T-helper 17 cell (primary cell): ENCODE data around the gene PPP1CC. TPM values are rescaled to one million over a fixed set of nuclear protein-coding genes. Genes with fewer than 3 reads are reported as not detected.

Experiments
- ATAC-seq: fragments of 150-1000 bp; cut with Tn5 transposase; 2 replicates; pipeline ENCODE4 v1.10.0; 2021; ENCODE audit warnings: mild to moderate bottlenecking, moderate library complexity
- DNase-seq, 3 donors: peaks; one replicate each; pipeline versions ENCODE4 v3.0.0 to v3.0.0-alpha.2; 2020 to 2021
- H3K9me3 ChIP-seq: one replicate; pipeline ENCODE4 v1.7.0; 2013; ENCODE audit warnings: low read length, mild to moderate bottlenecking; ENCODE audit not compliant: control insufficient read depth, poor library complexity, severe bottlenecking
- H3K27ac Mint-ChIP-seq: one replicate; pipeline ENCODE4 v1.8.0; 2022; ENCODE audit warnings: mild to moderate bottlenecking, moderate library complexity, mixed read lengths
- H3K27me3 Mint-ChIP-seq: one replicate; pipeline ENCODE4 v1.8.0; 2022; ENCODE audit warnings: mixed read lengths
- H3K36me3 Mint-ChIP-seq: one replicate; pipeline ENCODE4 v1.8.0; 2022; ENCODE audit warnings: low read depth, mixed read lengths
- H3K4me1 Mint-ChIP-seq: one replicate; pipeline ENCODE4 v1.8.0; 2022; ENCODE audit warnings: mild to moderate bottlenecking, mixed read lengths
- H3K4me3 Mint-ChIP-seq: one replicate; pipeline ENCODE4 v1.8.0; 2022; ENCODE audit warnings: mild to moderate bottlenecking, moderate library complexity, mixed read lengths
- total RNA-seq, 4 donors: library from RNA in 2 of 4; stranded (reverse) in 2 of 4; gene quantifications; one replicate each; pipeline ENCODE4 v1.2.3 and lab custom pipeline; 2022 to 2026

Gene PPP1CC
- 100 to 1,000 TPM; 140 to 149 TPM for total RNA-seq
- 179 to 190 reads per million in 2 donors for total RNA-seq (lab: John Stamatoyannopoulos, UW)

DNA sequence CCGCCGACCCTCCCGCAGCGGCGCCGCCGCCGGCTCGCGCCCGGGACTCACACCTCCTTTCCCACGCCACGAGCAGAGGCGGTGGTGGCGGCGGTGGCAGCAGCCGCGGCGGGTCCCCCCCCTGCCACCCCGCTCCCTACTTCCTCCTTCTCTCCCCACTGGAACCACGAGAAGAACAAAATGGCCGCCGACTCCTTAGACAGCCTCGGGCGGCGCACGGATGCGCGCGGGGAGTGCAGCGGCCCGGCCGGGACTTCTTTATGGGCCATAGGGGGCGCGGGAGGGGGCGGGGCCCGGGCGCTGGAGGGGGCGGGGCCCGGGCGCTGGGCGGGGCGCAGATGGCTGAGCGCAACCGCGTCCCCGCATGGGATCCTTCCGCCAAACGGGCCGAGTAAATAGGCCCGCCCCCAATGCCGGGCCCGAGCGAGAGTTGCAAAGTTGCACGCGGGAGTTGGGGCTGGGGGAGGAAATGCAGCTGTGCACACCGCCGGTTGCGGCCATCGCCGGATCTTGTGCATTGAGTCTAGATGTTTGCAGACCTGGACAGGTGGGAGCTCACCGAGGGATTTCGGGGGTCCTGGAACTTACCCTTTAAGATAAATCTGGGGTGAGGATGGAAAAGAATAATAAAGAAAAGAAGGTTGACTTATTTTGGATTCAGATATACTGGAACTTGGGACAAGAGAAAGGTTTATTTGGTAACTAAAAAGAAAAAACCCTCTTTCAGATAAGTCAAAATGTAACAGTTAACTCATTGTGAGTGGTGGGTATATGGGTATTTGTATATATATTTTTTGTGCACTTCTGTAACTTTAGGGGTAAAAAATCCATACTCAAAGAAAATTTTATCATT is at the start of gene PPP1CC:
Gene PPP1CC (minus strand): TSS at position 174 of the 853 bp plus-strand sequence. CDS start 184 bp downstream, outside the sequence.
- H3K4me1 Mint-ChIP-seq = peaks cover 37% of the 10 kb centered on the region
- ATAC-seq = peak; percentile 92

DNA sequence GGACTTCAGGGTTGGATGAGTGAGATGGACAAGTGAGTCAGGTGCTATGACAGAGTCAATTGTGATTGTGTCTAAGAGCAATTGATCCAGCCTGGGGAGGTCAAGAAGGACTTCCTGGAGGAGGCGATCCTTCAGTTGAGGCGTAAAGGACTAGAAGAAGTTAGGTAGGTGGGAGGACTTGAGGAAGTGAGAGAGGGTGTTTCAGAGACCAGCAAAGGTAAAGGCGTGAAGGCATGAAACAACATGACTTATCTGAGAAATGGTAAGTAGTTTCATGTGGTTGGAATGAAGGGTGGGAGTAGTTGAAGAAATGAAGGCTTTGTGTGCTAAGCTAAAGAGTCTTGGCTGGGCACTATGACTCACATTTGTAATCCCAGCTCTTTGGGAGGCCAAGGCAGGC is 48.9 kb upstream of the PPP1CC start:
- H3K36me3 Mint-ChIP-seq = no peaks in the 10 kb centered on the region
- ATAC-seq = no peak
- no peak overlapping the region for H3K4me3 Mint-ChIP-seq
- no peaks in the 10 kb centered on the region for H3K27me3 Mint-ChIP-seq
- H3K9me3 ChIP-seq = no peaks in the 10 kb centered on the region
- no peak overlapping the region for H3K27ac Mint-ChIP-seq
- H3K4me1 Mint-ChIP-seq = no peaks in the 10 kb centered on the region
- DNase-seq = no peak

More for the DNA sequence above, at the start of gene PPP1CC:
- peak; percentile 86 to 92 (median 90) for DNase-seq
- Mint-ChIP-seq H3K27ac (peak within 1 kb of the TSS; percentile 96), H3K27me3 (no peaks in the 10 kb centered on the region), H3K36me3 (peaks cover 5% of the 10 kb centered on the region), H3K4me3 (peak within 1 kb of the TSS; percentile 99)
- no peaks in the 10 kb centered on the region for H3K9me3 ChIP-seq

DNA sequence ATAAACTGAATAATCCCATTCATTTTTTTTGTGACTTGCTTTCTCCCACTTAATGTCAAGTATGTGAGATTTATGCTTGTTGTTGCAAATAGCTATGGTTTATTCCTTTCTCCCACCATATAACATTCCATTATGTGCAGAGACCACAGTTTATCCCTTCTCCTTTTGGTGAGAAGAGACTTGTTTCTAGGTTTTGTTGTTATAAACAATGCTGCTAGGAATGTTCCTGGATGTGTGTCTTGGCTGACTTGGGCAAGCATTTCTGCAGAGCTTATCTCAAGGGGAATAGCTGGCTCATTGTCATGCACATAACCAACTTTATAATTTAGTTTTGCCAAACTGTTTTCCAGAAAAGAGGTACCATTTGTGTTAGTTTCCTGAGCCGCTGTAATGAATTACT is 47.6 kb upstream of the PPP1CC start:
- Mint-ChIP-seq H3K27ac (no peak overlapping the region), H3K4me1 (no peaks in the 10 kb centered on the region), H3K36me3 (no peaks in the 10 kb centered on the region), H3K4me3 (no peak overlapping the region), H3K27me3 (no peaks in the 10 kb centered on the region)
- DNase-seq (no peak), ATAC-seq (no peak)
- no peaks in the 10 kb centered on the region for H3K9me3 ChIP-seq

DNA sequence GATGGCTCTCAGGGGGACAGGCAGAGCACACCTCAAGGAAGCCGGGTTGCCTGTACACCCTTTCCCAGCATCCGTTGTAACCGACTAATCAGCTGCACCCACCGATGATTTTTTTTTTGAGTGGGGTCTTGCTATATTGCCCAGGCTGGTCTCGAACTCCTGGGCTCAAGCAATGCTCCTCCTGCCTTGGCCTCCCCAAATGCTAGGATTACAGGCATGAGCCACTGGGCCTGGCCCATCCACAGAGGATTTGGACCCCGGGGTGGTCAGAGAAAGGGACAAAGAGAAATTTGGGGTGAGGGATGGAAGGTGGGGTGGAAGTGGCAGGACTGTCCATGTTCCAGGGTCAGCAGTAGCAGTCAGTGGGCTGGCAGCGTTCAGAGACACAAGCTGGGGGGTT is 43.3 kb upstream of the PPP1CC start:
- no peaks in the 10 kb centered on the region for H3K9me3 ChIP-seq
- no peak overlapping the region for H3K27ac Mint-ChIP-seq
- H3K36me3 Mint-ChIP-seq = no peaks in the 10 kb centered on the region
- no peak overlapping the region for H3K4me3 Mint-ChIP-seq
- no peak for DNase-seq
- H3K4me1 Mint-ChIP-seq = peaks cover 5% of the 10 kb centered on the region
- H3K27me3 Mint-ChIP-seq = no peaks in the 10 kb centered on the region
- ATAC-seq = no peak

DNA sequence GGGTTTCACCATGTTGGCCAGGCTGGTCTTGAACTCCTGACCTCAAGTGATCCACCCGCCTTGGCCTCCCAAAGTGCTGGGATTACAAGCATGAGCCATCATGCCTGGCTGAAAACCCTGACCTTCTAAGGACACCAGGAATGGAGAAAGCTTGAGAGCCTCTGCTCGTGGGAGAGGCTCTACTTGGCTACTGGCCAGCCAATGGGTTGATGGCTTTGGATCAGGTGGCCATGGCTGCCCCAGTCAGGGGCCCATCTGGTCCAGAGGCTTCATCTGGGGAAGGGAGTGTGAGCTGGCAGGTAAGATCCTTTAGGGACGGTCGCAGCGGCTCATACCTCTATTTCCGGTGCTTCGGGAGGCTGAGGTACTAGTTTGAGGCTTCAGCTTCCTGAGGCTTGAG is 42.5 kb upstream of the PPP1CC start:
- ATAC-seq = no peak

DNA sequence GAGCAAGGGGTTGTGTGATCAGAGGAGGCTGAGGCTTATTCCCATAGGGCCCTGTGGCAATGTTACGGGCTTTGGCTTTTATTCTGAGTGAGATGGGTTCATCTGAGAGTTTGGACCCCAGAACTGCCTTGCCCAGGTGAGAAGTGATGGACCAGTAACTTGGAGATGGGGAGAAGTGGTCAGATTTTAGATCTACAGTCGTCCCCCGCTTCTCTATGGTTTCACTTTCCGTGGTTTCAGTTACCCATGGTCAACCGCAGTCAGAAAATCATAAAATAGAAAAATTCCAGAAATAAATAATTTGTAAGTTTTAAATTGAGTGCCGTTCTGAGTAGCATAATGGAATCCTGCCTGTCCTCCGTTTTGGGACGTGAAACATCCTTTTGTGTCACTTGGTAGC is 40.2 kb upstream of the PPP1CC start:
- Mint-ChIP-seq H3K27me3 (no peaks in the 10 kb centered on the region), H3K36me3 (no peaks in the 10 kb centered on the region), H3K4me1 (peaks cover 29% of the 10 kb centered on the region), H3K27ac (no peak overlapping the region), H3K4me3 (no peak overlapping the region)
- H3K9me3 ChIP-seq = no peaks in the 10 kb centered on the region
- no peak for DNase-seq
- ATAC-seq = no peak

More for the DNA sequence above, 42.5 kb upstream of the PPP1CC start:
- no peak overlapping the region for H3K4me3 Mint-ChIP-seq
- H3K4me1 Mint-ChIP-seq = peaks cover 11% of the 10 kb centered on the region
- no peak overlapping the region for H3K27ac Mint-ChIP-seq
- DNase-seq = no peak
- H3K27me3 Mint-ChIP-seq = no peaks in the 10 kb centered on the region
- H3K9me3 ChIP-seq = no peaks in the 10 kb centered on the region
- no peaks in the 10 kb centered on the region for H3K36me3 Mint-ChIP-seq

DNA sequence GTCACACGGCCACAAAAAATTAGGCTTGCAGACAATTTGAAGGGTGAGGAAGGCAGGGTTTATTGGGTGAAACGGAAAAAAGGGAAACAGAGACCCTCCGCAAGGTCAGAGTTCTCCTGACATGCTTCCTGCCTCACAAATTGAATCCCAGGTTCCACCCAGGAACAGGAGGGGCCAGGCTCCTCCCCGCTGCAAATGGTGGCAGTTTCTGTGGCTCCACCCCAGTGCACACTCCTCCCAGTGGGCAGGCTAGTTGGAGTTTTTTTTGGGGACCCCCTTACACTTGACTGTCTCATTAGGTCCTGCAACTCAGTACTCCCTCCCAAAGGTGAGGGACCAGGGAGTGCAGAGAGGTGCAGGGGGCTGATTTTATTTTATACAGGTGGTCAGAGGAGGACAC is 39.4 kb upstream of the PPP1CC start:
- no peak overlapping the region for H3K4me3 Mint-ChIP-seq
- no peaks in the 10 kb centered on the region for H3K27me3 Mint-ChIP-seq
- peaks cover 29% of the 10 kb centered on the region for H3K4me1 Mint-ChIP-seq
- no peak overlapping the region for H3K27ac Mint-ChIP-seq
- ATAC-seq (no peak), DNase-seq (no peak)
- H3K36me3 Mint-ChIP-seq = no peaks in the 10 kb centered on the region
- H3K9me3 ChIP-seq = no peaks in the 10 kb centered on the region

DNA sequence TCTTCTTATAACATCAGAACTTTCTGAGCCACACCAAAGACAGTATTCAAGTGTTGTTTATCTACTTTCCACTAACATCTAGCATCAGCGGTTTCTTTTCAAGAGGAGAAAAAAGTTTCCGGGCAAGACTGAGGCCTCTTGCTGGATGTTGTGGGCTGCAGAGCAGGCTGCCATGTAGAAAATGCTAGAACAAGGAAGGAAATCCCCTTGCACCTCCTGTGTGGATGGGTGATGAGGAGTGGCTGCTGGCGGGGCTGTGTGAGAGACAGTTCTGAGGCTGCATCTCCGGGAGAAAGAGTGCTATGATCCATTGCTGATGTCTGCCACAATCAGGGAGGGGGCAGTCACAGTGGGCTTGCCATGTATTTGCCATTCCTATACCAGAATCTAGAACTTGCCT is 37.8 kb upstream of the PPP1CC start:
- peak; percentile 94 for ATAC-seq
- Mint-ChIP-seq H3K27ac (peak overlapping the region; percentile 94), H3K27me3 (no peaks in the 10 kb centered on the region), H3K36me3 (no peaks in the 10 kb centered on the region), H3K4me1 (peaks cover 39% of the 10 kb centered on the region), H3K4me3 (peak overlapping the region; percentile 71)
- H3K9me3 ChIP-seq = no peaks in the 10 kb centered on the region
- DNase-seq = peak in 2 of 3 donors; percentile 9 to 17

DNA sequence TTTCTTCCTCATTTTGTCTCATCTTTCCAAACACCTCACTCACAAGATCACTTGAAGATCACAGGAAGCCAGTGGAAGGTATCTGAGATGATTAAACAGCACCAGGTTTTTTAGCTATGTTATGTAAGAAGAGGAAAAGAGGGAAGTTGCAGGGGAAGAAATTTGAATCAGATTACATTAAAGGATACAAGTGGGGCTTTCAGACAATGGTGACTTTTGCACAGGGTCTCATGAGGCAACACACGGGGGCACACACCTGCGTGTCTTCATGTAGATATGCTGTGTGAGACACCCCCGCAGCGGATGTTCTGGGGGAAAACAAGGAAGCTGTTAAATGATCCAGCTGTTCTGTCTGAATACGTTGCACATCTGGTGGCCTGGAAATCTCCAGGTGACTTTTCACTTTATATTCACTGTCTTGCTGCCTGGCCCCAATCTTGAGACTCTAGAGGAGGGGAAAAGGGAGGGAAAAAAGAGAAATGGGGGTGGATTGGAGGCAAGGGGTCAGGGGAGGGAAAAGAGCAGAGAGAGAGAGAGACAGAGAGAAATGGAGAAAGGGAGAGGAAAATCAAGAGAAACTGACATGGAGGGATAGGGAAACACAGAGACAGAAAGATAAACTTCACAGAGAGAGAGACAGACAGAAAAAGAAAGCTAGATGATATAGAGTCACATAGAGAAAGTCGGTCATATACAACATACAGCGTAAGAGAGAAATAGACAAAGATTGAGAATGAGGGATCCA is 36.3 kb upstream of the PPP1CC start:
- no peaks in the 10 kb centered on the region for H3K27me3 Mint-ChIP-seq
- DNase-seq (no peak), ATAC-seq (no peak)
- peaks cover 39% of the 10 kb centered on the region for H3K4me1 Mint-ChIP-seq
- H3K4me3 Mint-ChIP-seq = peak overlapping the region; percentile 83
- H3K9me3 ChIP-seq = no peaks in the 10 kb centered on the region
- no peaks in the 10 kb centered on the region for H3K36me3 Mint-ChIP-seq
- peak overlapping the region; percentile 94 for H3K27ac Mint-ChIP-seq

DNA sequence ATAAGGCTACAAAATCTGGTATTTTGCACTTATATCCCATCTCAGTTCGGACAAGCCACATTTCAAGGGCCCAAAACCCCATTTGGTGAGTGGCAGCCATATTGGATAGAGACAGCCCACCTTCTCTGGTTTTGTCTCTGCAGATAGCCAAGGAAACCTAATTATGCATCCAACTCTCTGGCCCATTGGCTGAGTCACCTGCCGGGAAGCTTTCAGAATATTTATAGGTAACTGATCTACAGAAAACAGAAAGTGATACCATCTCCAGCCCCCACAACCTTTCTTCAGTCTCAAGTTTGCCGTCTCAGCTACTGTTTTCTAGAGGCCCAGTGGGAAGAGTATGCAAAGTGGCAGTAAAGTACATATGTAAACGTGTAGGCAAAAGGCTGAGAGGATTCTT is 33.7 kb upstream of the PPP1CC start:
- ATAC-seq = no peak

DNA sequence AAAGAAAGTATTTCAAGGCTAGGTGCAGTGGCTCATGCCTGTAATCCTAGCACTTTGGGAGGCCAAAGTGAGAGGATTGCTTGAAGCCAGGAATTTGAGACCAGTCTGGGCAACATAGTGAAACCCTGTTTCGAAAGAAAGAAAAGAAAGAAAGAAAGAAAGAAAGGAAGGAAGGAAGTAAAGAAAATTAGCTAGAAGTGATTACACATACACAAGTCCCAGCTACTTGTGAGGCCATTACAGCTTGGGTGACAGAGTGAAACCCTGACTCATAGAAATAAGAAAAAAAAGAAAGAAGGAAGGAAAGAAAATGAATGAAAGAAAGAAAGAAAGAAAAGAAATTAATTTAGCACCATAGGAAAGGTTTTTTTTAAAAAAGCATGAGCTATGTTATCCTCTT is 33.3 kb upstream of the PPP1CC start:
- Mint-ChIP-seq H3K4me3 (peak overlapping the region; percentile 42), H3K27me3 (no peaks in the 10 kb centered on the region), H3K36me3 (peaks cover 1% of the 10 kb centered on the region), H3K4me1 (peaks cover 46% of the 10 kb centered on the region), H3K27ac (peak overlapping the region; percentile 27)
- no peak for DNase-seq
- no peak for ATAC-seq
- no peaks in the 10 kb centered on the region for H3K9me3 ChIP-seq

More for the DNA sequence above, 33.7 kb upstream of the PPP1CC start:
- Mint-ChIP-seq H3K27me3 (no peaks in the 10 kb centered on the region), H3K36me3 (no peaks in the 10 kb centered on the region), H3K4me1 (peaks cover 43% of the 10 kb centered on the region), H3K27ac (peak overlapping the region; percentile 27), H3K4me3 (peak overlapping the region; percentile 42)
- DNase-seq = no peak
- no peaks in the 10 kb centered on the region for H3K9me3 ChIP-seq

DNA sequence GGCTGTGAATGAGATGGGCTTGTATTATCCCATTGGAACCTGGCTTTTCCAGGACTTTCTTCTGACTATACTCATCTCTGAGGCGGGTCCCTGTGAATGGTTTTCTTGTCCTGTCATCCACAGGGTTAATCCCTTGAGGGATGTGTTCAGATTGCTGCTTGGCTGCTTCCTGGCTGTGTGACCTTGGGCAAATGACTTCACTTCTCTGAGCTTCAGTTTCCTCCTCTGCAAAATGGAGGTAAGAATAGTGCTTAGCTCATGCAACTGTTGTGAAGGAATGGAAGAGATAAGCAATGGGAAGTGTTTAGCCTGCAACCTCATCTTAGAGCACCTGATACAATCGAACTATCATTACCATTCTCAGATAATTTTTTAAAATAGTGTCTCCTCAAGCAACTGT is 32.1 kb upstream of the PPP1CC start:
- no peaks in the 10 kb centered on the region for H3K9me3 ChIP-seq
- no peak for DNase-seq
- Mint-ChIP-seq H3K4me3 (no peak overlapping the region), H3K4me1 (peaks cover 38% of the 10 kb centered on the region), H3K36me3 (peaks cover 3% of the 10 kb centered on the region), H3K27ac (no peak overlapping the region), H3K27me3 (no peaks in the 10 kb centered on the region)
- no peak for ATAC-seq

DNA sequence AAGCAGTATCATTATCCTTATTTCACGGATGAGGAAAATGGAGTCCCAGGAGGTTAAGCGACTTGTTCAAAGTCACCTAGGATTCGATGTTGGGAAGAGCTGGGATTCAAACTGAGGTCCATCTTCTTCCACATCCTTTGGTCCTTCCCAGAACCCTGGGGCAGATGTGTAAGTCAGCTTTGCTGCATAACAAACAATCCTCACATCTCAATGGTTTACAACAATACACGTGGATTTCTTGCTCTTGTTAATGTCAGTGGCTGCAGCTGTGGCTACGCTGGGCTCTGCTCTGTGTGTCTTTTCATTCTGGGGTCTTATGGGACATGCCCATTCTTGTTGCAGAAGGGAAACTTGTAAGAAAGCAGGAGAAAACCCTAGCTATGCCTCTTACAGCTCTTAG is 26.3 kb upstream of the PPP1CC start:
- Mint-ChIP-seq H3K4me1 (peaks cover 13% of the 10 kb centered on the region), H3K27ac (no peak overlapping the region), H3K27me3 (no peaks in the 10 kb centered on the region), H3K36me3 (peaks cover 3% of the 10 kb centered on the region), H3K4me3 (no peak overlapping the region)
- ATAC-seq = no peak
- H3K9me3 ChIP-seq = no peaks in the 10 kb centered on the region
- no peak for DNase-seq
